GM12892 (cell line): ENCODE data around the gene SH3BP4.

Experiments used
- POLR2A ChIP-seq: IDR thresholded peaks from 2 replicates; pipeline ENCODE4 v1.6.1; 2011; ENCODE audit warnings: low read depth, low read length, control low read depth
- POLR2AphosphoS5 ChIP-seq: IDR thresholded peaks from 2 replicates; pipeline ENCODE4 v1.6.1; 2011; ENCODE audit warnings: low read depth, low read length, control low read depth
- TAF1 ChIP-seq: IDR thresholded peaks from 2 replicates; pipeline ENCODE4 v1.6.1; 2011; ENCODE audit warnings: low read depth, mild to moderate bottlenecking, control low read depth, low read length, borderline replicate concordance

DNA sequence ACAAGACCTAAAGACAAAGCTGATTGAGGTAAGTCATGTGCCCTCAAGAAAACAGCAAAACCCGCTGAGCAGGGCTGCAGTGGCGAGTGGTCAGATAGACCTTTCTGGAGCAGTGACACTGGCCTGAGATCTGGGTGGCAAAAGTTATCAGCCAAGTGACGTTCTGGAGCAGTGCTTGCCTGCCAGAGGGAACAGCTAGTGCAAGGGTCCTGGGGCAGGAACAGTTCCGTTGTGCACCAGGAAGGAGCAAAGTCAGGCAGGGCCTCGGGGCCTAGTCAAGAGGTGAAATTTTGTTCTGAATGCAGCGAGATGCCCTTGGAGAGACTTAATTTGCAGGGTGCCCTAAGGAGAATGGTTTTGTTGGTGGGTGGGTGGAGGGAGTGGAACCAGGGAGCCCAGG, 67.0 kb downstream of the SH3BP4 start:
- TF ChIP-seq POLR2AphosphoS5 = no peak
- TF ChIP-seq POLR2A = no peak
- TF ChIP-seq TAF1 = no peak
